CD4-positive, alpha-beta T cell treated with Interleukin-4 for 1 hour (primary cell): ENCODE measurements around the gene TRMT112.

Source experiments
- DNase-seq, 2 donors: peaks; one replicate each; pipeline ENCODE4 v3.0.0-alpha.2; 2020 to 2022

Gene TRMT112

DNA sequence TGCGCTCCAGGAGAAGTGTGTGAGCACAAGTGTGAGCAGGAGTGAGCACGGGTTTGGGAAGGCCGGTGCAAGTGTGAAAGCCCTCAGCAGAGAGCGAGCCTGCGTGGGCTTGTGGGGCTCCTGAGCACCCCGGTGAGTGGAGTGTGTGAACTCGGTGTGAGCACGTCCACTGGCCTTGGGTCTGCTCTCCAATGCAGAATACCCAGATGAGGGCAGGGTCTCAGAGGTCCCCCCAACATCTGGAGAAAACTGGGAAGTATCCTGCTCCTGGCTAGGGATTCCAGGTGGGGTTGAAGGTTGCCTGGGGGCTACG, 10.8 kb downstream of the TRMT112 start:
- no peak for DNase-seq

DNA sequence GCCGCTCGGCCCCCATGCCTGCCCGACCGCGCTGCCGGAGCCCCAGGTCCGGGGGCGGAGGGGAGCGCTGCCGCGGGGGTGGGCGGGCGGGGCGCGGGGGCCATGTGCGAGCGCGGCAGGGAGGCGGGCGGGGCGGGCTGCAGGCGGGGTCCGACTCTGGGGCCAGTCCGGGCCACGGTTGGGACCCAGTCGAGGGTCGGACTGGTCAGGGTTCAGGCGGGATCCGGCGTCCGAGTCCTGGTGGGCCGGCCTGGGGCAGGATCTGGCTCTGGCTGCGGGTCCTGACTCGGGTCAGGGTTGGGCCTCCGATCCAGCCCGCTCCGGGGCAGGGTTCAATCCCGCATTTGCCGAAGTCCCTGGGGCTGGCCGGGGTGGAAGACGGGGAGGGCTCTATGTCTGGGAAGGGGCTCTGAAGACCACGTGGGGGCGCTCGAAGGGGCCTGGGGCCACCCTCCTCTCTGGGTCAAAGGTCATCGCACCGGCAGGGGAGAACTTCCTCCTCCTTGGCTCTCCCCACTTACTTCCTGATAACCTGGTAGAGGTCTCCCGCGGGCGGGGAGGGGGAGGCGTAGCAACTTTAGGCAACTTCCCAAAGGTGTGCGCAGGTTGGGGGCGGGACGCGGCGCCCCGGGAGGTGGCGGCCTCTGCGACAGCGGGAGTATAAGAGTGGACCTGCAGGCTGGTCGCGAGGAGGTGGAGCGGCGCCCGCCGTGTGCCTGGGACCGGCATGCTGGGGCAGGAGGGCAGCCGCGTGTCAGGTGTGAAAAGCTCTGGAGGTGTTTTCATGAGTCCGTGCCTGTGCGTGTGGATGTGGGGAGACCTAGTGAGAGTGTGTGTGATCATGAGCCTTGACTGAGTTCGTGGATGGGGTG, 11.4 kb downstream of the TRMT112 start:
- DNase-seq = peak; percentile 79

DNA sequence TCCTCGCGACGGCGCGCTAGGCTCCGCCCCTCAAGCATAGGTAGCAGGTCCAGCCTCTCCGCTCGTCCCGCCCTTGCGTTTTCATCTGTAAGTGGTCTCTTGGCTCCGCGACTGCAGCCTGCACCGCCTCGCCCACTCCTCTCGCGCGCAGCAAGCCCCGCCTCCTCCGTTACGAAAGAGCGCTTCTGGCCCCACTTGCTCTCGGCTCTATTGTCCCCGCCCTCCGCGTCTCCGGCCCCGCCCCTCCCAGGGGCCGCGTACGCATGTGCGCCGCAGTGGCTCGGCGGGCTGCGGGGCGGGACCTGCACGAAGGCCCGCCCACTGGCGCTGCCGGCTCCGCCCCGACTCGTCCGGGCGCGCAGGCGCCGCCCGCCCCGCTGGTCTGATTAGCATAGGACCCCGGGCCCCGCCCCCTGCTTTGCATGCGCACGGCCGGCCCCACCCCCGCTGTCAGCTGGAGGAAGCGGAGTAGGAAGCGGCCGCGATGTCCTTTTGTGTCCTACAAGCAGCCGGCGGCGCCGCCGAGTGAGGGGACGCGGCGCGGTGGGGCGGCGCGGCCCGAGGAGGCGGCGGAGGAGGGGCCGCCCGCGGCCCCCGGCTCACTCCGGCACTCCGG, 12.2 kb downstream of the TRMT112 start, which contains the start of gene ESRRA:
Gene ESRRA, plus strand, starts transcription at position 450 of the 616 bp plus-strand sequence. CDS start 1,656 bp downstream, outside the sequence.
- peak; percentile 98 to 99 for DNase-seq

DNA sequence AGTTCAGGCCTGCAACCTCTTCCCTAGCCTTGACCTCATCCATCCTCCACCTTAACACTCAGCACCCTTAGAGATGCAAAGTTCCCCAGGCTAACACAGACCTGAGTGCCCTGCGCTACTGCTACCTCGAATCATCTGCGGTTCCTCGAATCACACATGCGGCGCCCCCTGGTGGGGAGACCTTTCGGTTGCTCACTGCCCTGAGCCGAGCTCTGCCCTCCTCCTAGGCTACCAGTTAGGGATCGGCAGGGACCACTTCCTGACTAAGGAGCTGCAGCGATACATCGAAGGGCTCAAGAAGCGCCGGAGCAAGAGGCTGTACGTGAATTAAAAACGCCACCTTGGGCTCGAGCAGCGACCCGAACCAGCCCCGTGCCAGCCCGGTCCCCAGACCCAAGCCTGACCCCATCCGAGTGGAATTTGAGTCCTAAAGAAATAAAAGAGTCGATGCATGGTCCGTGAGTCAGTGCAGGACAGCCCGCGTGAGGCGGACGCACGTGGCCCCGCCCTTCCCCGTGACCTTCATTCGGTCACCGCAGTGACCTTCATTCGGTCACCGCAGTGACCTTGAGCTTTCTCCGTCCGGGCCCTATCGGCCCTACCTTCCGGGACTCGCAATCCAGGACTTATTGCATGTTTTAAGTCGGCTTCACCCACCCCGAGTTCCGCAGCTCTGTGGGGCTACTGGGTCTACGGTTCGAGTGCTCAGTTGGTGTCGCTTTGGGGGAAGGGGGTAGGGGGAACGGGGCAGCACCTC, 12.9 kb downstream of the TRMT112 start:
- peak; percentile 92 for DNase-seq

DNA sequence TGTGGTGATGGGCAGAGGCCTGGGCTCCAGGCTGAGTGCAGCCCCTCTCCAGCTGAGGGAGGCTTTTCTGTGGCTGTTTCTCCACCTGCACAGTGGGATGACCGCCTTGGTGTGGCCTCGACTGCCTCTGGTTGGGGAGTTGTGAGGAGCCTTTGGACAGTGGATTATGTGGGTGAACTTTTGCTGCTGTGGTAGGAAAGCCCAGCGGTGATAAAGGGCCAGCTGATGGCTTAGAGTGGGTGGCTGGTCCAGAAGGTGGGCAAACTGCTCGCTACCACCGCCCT, 13.4 kb downstream of the TRMT112 start:
- no peak for DNase-seq

DNA sequence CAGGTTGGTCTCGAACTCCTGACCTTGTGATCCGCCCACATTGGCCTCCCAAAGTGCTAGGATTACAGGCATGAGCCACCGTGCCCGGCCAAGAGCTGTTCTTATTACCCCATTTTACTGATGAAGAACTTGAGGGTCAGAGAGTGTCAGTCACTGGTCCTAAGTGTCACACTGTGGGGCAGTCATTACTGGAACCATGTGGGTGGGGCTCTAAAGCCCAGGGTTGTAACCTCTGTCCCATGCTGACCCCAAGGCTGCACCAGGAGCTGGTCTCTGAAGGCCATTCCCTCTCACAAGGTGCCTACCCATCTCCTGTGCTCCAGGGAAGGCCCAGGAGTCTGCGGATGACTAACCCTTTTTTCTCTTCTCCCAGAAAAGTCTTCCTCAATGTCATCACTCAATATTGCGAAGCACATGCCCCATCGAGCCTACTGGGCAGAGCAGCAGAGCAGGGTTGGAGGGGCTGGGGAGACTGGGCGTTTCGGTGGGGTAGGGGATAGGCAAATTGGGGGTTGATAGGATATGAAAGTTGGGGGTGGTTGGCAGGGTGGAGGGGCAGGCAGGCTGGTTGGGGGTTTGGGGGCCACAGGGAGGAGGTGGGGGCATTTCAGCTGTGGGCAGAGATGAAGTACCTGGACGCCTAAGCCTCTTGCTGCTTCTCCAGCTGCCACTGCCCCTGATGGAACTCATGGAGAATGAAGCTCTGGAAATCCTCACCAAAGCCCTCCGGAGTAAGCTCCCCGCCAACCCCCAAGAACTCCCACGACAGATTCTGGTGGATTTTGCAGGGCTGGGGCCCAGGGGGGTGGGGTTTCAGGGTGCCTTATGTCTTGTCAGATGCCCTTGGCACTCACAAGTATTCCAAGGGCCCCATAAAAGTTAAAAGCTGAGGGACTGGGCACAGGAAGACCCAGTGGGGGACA, 14.0 kb downstream of the TRMT112 start:
- DNase-seq = no peak

DNA sequence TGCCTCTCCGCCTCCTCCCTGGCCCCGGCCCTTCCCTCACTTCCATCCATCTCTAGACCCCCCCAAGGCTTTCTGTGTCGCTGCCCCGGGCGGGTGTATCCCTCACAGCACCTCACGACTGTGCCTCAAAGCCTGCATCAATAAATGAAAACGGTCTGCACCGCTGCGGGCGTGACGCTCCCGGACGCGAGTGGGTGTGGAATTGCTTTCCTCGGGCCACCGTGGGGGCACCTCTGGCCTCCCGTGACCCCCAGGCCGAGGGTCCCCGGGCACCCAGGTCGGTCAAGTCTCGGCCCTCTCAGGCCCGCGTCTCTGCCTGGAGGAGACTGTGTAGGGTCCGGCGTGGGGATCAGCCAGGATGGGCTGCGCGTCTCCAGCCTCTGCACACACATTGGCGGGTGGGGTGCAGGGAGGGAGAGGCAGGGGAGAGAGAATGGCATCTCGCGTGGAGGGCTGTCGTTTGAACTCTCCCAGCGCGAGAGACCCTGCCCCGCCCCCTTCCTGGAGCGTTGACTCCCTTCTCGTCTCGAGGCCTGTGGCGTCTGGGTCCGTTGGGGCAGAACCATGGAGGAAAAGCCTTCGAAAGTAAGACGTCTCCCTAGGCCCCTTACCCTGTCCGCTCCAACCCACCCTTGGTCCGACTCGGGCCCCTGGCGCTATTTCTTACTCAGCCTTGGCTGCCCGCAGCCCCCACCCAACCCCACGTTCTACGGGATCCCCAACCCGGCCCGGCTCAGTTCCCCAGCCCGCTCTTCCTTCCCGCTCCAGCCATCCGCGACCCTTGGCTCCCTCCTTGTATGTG, 17.3 kb downstream of the TRMT112 start, which contains the start of gene CATSPERZ:
Gene CATSPERZ, plus strand, starts transcription at position 512 of the 802 bp plus-strand sequence. Its CDS starts 53 bp downstream, at position 565.
- DNase-seq = no peak

DNA sequence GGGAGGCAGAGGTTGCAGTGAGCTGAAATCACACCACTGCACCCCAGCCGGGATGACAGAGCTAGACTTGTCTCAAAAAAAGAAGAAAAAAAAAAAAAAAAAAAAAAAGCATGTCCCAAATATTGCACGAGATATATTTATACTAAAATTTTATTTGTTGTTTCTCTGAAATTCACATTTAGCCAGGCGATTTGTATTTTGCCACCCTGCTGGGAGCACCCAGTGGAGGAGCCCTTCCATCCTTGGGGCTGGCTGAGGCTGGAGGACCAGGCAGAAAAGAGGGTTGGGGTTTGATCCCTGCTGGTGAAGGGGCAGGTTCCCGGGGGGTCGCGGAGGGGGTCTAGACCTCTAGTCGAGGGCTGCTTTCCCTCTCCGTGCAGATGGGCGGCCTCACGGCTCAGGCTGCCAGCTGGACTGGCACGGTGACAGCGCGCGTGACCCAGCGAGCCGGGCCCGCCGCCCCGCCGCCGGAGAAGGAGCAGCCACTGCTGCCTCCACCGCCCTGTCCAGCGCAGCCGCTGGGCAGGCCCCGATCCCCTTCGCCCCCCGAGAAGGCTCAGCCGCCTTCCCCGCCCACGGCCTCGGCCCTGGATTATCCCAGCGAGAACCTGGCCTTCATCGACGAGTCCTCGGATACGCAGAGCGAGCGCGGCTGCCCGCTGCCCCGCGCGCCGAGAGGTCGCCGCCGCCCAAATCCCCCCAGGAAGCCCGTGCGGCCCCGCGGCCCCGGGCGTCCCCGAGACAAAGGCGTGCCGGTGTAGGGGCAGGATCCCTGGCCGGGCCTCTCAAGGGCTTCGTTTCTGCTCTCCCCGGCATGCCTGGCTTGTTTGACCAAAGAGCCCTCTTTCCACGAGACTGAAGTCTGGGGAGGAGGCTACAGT, 18.2 kb downstream of the TRMT112 start:
- no peak for DNase-seq

DNA sequence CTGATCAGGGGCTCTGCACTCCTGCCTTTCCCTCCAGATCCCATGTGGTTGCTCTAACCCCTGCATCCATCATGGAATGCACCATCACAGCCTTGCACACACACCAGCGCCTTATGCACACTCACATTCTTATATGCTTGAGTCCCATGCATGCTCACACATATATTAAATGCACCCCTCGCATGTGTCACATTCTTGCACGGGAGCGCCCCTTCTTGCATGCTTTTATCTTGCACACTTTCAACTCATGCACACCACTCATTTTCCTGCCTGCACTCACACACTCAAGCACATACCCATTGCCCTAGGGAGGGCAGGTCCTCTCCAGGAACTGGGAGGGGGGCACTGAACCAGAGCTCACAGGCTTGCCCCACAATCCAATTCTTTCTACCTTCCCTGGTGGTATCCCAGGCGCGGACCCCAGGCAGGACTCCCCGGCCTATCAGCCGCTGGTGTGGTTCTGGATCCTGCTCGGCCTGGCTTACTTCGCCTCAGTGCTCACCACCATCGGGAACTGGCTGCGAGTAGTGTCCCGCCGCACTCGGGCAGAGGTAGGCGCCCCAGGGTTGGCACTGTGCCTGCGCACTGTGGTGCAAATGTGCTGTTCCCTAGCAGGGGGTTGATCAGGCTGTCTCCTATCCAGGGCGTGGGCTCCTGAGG, 19.5 kb downstream of the TRMT112 start:
- no peak for DNase-seq

DNA sequence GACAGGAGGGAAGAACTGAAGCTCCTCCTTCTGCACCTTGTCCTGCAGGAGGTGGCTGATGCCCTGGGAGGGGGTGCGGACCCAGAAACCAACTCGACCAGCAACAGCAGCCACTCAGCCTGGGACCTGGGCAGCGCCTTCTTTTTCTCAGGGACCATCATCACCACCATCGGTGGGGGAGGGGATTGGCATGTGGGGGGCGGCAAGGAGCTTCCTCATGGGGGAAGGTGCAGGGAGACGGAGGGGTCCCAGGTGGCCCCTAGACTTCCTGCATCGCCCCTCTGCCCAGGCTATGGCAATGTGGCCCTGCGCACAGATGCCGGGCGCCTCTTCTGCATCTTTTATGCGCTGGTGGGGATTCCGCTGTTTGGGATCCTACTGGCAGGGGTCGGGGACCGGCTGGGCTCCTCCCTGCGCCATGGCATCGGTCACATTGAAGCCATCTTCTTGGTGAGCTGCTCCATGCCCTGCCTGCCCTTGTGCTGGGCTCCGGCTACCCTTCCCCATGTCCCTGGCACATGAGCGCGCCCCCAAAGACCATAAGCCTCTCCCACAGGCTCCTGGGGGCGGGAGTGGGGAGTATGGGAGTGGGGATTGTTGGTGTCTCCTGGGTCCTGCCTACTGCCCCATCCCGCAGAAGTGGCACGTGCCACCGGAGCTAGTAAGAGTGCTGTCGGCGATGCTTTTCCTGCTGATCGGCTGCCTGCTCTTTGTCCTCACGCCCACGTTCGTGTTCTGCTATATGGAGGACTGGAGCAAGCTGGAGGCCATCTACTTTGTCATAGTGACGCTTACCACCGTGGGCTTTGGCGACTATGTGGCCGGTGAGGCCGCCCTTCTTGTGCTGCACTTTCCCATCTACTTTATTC, 20.3 kb downstream of the TRMT112 start:
- no peak for DNase-seq

DNA sequence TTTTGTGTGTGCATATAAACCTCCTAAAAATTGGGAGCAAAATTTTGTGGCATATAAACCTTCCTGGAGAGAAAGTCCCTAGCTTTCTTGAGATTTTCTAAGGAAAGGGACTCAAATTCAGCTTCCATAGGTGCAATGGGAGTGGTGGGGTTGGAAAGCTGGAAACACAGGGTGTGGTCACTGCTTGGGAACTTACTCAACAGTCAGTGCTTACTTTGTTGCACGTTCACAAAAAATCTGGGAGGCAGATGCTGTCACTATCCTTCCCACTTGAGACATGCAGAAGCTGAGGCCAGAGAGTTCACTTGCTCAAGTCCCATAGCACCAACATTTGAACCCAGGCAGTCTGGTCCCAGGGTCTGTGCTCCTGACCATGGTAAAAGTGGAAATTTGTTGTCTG, 21.1 kb downstream of the TRMT112 start:
- no peak for DNase-seq

DNA sequence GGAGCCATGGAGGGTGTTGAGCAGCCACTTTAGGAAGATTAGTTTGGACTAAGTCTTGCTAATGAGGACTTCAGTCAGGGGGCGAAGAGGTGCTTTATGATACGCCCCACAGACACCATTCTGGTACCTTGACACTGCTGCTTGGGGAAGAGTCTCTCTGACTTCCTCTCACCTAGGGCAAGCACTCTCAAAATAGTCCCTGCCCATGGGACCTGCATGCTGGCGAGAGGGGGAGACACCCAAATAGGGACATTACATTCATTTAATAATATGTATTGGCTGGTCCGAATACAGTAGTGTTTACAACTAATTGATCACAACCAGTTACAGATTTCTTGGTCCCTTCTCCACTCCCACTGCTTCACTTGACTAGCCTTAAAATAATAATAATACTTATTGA, 21.6 kb downstream of the TRMT112 start:
- DNase-seq = no peak

DNA sequence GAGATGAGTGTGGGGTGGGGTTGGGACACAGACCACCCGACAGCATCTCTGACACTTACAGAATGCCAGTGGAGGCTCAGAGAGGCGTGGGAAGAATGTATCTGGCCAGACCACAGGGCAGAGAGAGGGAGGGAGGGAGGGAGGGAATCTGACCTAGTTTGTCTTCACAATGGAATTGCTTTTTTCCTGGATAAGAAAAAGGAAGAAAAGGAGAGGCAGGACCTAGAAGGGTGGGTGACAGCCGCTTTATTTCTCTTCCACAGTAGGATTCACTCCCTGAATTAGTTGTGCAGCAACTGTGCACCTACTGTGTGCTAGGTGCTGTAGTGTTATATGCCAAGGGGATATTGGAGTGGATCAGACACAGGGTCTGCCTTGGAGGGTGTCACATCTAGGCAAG, 22.6 kb downstream of the TRMT112 start:
- no peak for DNase-seq

DNA sequence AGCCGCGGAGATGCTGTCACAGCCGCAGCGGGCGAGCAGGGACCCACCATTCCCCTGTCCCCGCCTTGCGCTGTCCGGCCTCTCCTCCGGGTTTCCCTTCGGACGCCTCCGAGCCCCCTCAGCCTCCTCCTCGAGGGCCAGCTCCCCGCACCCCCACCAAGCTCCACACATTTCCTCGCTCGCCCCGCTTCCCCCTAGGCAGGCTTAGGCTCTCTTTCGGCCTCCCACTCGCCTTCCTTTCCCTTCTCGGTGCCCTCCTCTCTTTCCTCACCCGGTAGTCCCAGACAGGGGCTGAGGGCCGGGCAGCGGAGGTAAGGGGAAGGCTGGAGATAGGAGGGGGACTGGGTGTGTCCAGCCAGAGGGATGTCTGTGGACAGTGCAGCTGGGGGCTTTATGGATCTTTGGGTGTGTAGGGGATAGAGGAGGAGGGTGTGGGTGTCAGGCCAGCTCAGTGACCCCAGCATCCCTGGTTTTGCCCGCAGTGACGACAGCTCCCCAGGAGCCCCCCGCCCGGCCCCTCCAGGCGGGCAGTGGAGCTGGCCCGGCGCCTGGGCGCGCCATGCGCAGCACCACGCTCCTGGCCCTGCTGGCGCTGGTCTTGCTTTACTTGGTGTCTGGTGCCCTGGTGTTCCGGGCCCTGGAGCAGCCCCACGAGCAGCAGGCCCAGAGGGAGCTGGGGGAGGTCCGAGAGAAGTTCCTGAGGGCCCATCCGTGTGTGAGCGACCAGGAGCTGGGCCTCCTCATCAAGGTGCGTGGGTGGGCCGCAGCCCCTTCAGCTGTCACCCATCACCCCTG, 24.7 kb downstream of the TRMT112 start:
- DNase-seq = no peak

DNA sequence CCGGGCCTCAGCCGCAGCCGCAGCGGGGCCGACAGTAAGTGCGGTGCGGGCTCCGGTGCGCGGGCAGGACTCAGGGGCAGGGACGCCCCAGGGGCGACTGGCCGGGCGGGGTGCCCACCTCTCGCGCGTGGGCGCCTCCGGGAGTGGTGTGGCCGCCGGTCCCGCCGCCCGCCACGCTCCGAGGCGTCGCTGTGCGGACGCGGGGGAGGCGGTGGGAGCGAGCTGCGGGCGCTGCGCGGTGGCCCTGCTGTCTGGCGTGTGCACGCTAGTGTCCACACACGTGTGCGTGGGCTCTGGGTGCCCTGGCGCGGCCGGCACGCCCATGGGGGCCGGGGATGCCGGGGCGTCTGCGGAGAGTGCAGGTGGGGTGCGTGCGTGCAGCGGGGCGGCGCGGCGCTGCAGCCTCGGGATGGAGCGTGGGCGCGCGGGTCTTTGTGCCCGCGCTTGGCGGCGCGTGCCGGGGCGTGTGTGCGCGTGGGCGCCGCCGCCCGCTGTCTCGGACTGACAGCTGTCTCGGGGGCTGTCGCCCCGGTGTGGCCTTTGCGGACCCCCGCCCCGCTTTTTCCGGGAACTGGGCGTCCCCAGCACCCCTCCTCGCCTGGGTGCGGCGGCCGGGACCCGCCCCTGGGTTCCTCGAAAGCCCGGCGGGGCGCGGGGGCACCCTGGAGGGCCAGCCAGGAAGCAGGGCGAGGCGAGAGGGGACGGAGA, 25.5 kb downstream of the TRMT112 start:
- DNase-seq = no peak

DNA sequence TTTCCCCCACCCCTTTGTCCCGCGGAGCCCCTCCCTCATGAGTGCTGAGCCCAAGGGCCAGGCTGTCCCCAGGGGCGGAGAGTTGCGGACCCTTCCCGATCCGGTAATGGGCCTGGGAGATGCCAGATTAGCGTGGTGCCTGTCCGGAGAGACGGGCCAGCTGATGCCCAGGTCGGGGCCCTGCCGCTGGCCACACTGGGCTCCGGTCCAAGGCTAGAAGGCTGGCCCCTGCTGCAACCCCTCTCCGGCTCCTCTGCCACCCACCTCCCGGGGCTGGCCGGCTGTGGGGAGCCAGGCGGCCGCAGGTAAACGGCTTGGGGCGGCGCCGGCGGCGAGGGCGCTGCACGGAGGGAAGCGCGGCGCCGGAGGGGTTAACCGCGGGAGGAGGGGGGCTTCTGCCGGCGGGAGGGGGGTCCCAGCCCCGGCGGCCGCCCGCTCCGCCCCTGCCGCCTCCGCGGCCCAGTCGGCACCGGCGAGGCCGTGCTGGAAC, 26.1 kb downstream of the TRMT112 start, which contains the start of gene KCNK4:
Gene KCNK4, plus strand, starts transcription at position 41 of the 490 bp plus-strand sequence. CDS start 1,717 bp downstream, outside the sequence.
- DNase-seq = no peak
